Endodermal cell (in vitro differentiated cells): ENCODE measurements around the gene STAT2. TPM values are rescaled to one million over a fixed set of nuclear protein-coding genes. Genes with fewer than 3 reads are reported as not detected.
"Not testable (repeated sequence)": the region's sequence is repeated elsewhere in the genome, so short reads cannot be mapped to it uniquely, and the experiment has no call there.

Source experiments
- DNase-seq: peaks from one replicate; pipeline ENCODE4 v3.0.0-alpha.2; 2017
- H3K27ac ChIP-seq: 2 replicates; pipeline ENCODE4 v1.5.1; 2013; ENCODE audit warnings: mild to moderate bottlenecking, low read depth, low read length, moderate library complexity
- H3K27me3 ChIP-seq: 2 replicates; pipeline ENCODE4 v1.6.1; 2013; ENCODE audit warnings: mild to moderate bottlenecking, low read length, moderate library complexity; ENCODE audit not compliant: insufficient read depth, control insufficient read depth, poor library complexity, severe bottlenecking
- H3K36me3 ChIP-seq: 2 replicates; pipeline ENCODE4 v1.7.0; 2013; ENCODE audit warnings: mild to moderate bottlenecking, low read length, moderate library complexity; ENCODE audit not compliant: control insufficient read depth, insufficient read depth
- H3K4me1 ChIP-seq: one replicate; pipeline ENCODE4 v1.7.0; 2013; ENCODE audit warnings: low read length; ENCODE audit not compliant: control insufficient read depth, insufficient read depth
- H3K4me3 ChIP-seq: 2 replicates; pipeline ENCODE4 v1.5.1; 2013; ENCODE audit warnings: mild to moderate bottlenecking, low read length, moderate library complexity
- H3K9ac ChIP-seq: 2 replicates; pipeline ENCODE4 v1.6.1; 2013; ENCODE audit warnings: mild to moderate bottlenecking, low read length, moderate library complexity; ENCODE audit not compliant: poor library complexity, severe bottlenecking; ENCODE audit errors: extremely low read depth
- H3K9me3 ChIP-seq: 2 replicates; pipeline ENCODE4 v1.6.1; 2013; ENCODE audit warnings: mild to moderate bottlenecking, low read length, moderate library complexity; ENCODE audit not compliant: control insufficient read depth
- H3K27ac Mint-ChIP-seq: 2 replicates; pipeline ENCODE4 v1.8.0; 2020; ENCODE audit warnings: mixed read lengths
- H3K27me3 Mint-ChIP-seq: 2 replicates; pipeline ENCODE4 v1.8.0; 2021; ENCODE audit warnings: mild to moderate bottlenecking, mixed read lengths; ENCODE audit not compliant: insufficient read depth
- H3K36me3 Mint-ChIP-seq: 2 replicates; pipeline ENCODE4 v1.8.0; 2020; ENCODE audit warnings: low read depth, mixed read lengths
- H3K4me1 Mint-ChIP-seq: 2 replicates; pipeline ENCODE4 v1.8.0; 2020; ENCODE audit warnings: mixed read lengths
- H3K4me3 Mint-ChIP-seq: 2 replicates; pipeline ENCODE4 v1.8.0; 2020; ENCODE audit warnings: mild to moderate bottlenecking, moderate library complexity, mixed read lengths
- H3K9me3 Mint-ChIP-seq: 2 replicates; pipeline ENCODE4 v1.8.0; 2020; ENCODE audit warnings: mild to moderate bottlenecking, mixed read lengths
- CTCF ChIP-seq: fragments of 200-600 bp; sonication (generic); conservative IDR thresholded peaks from 2 replicates; pipeline ENCODE4 v1.5.0; 2021; ENCODE audit warnings: antibody characterized with exemption, mild to moderate bottlenecking
- WGBS, 2 experiments: methylation state at CpG; one replicate each; pipeline versions ENCODE4 v1.1.5 to v1.1.7; 2013; ENCODE audit warnings: missing lambda C conversion rate in 2 of 2, mixed read lengths in 1 of 2; ENCODE audit not compliant: insufficient coverage in 1 of 2, insufficient read length in 1 of 2; 5-methylcytosine and 5-hydroxymethylcytosine counted together
- total RNA-seq, 2 donors: library from RNA; stranded (reverse); fragmentation: NEBNext Ultra II Directional in 1 of 2; extraction: Animal tissue kit (Norgen Biotek cat#: 25700) in 1 of 2; gene quantifications; 2 replicates in 1 of 2; 3 replicates in 1 of 2; pipeline ENCODE4 v1.2.1, GENCODE V29; 2021

The STAT2 gene
- total RNA-seq, 2 donors from 2014 or later = 107 to 112 TPM

GRCh38 chr12:56399466-56399865 is 39.6 kb upstream of the STAT2 start:
- H3K4me3 Mint-ChIP-seq, H3K4me3 ChIP-seq, H3K4me1 ChIP-seq, DNase-seq, H3K36me3 ChIP-seq, H3K36me3 Mint-ChIP-seq, H3K9me3 ChIP-seq, H3K27me3 Mint-ChIP-seq, H3K9ac ChIP-seq, H3K27ac Mint-ChIP-seq, H3K4me1 Mint-ChIP-seq, H3K27me3 ChIP-seq, H3K27ac ChIP-seq: not testable (repeated sequence)
- 94 to 100% methylated on average over 2 to 3 of the region's 3 CpGs for WGBS, 2 experiments
- H3K9me3 Mint-ChIP-seq = peaks cover 22% of the 10 kb centered on the region

GRCh38 chr12:56398324-56398723 is 38.4 kb upstream of the STAT2 start:
- no peak overlapping the region for H3K4me3 Mint-ChIP-seq
- no peak for DNase-seq
- no peak for TF ChIP-seq CTCF
- H3K27me3 Mint-ChIP-seq = peaks cover 2% of the 10 kb centered on the region
- Histone ChIP-seq H3K9ac (no peak overlapping the region), H3K9me3 (peaks cover 6% of the 10 kb centered on the region), H3K27ac (no peak overlapping the region), H3K4me1 (no peaks in the 10 kb centered on the region), H3K4me3 (no peak overlapping the region), H3K36me3 (no peaks in the 10 kb centered on the region), H3K27me3 (no peaks in the 10 kb centered on the region)
- H3K9me3 Mint-ChIP-seq = peaks cover 28% of the 10 kb centered on the region
- H3K4me1 Mint-ChIP-seq = no peaks in the 10 kb centered on the region
- H3K36me3 Mint-ChIP-seq = no peaks in the 10 kb centered on the region
- no peak overlapping the region for H3K27ac Mint-ChIP-seq

- Histone ChIP-seq H3K9ac (no peak overlapping the region), H3K27me3 (no peaks in the 10 kb centered on the region), H3K4me1 (no peaks in the 10 kb centered on the region), H3K27ac (no peak overlapping the region), H3K9me3 (no peaks in the 10 kb centered on the region), H3K4me3 (no peak overlapping the region), H3K36me3 (no peaks in the 10 kb centered on the region)
- TF ChIP-seq CTCF = no peak
- no peak overlapping the region for H3K4me3 Mint-ChIP-seq
- H3K36me3 Mint-ChIP-seq = no peaks in the 10 kb centered on the region
- peaks cover 3% of the 10 kb centered on the region for H3K4me1 Mint-ChIP-seq
- 86 to 90% methylated on average over 1 of the region's 2 CpGs for WGBS, 2 experiments
- H3K27ac Mint-ChIP-seq = no peak overlapping the region
- H3K9me3 Mint-ChIP-seq = peaks cover 16% of the 10 kb centered on the region
- H3K27me3 Mint-ChIP-seq = no peaks in the 10 kb centered on the region
- no peak for DNase-seq
These were observed 32.4 kb upstream of the STAT2 start for GRCh38 chr12:56392331-56392730.

- no peak for TF ChIP-seq CTCF
- no peak for DNase-seq
- Mint-ChIP-seq H3K9me3 (peaks cover 16% of the 10 kb centered on the region), H3K27me3 (no peaks in the 10 kb centered on the region), H3K4me3 (no peak overlapping the region), H3K36me3 (no peaks in the 10 kb centered on the region), H3K27ac (no peak overlapping the region), H3K4me1 (peaks cover 7% of the 10 kb centered on the region)
- WGBS, 2 experiments = 100% methylated on average over 1 of the region's 1 CpG; no CpG with 5 or more reads in 1 of the 2 experiments
- H3K4me1 ChIP-seq = no peaks in the 10 kb centered on the region
- H3K9ac ChIP-seq = no peak overlapping the region
- H3K9me3 ChIP-seq = no peaks in the 10 kb centered on the region
- H3K36me3 ChIP-seq = no peaks in the 10 kb centered on the region
- no peak overlapping the region for H3K4me3 ChIP-seq
- no peaks in the 10 kb centered on the region for H3K27me3 ChIP-seq
- no peak overlapping the region for H3K27ac ChIP-seq
These were observed 31.8 kb upstream of the STAT2 start for GRCh38 chr12:56391721-56392120.
